LHCN-M2 (cell line): Measurements from ENCODE around the gene WDR90. TPM values are rescaled to one million over a fixed set of nuclear protein-coding genes. Genes with fewer than 3 reads are reported as not detected.

Experiments used
- total RNA-seq: library from RNA; depleted of rRNA; stranded (reverse); fragments of >200 nt; gene quantifications from 2 replicates; pipeline ENCODE4 v1.2.3, GENCODE V29; 2014; rRNA removed

Gene WDR90
- total RNA-seq, 1 experiment from 2014 or later = 23.4 TPM

Other genes starting within 250 kb of the WDR90 start
- 18.8 and 22.6 TPM in 2 replicates for gene DECR2, start 247.5 kb upstream of the WDR90 start, total RNA-seq
- gene RAB11FIP3, start 223.7 kb upstream of the WDR90 start, total RNA-seq = 44.1 and 61.6 TPM in 2 replicates
- 66.5 and 71.1 TPM in 2 replicates for gene CAPN15, start 121.7 kb upstream of the WDR90 start, total RNA-seq
- 0.06 TPM in 1 of 2 replicates, not detected in the other for gene PRR35, start 89.0 kb upstream of the WDR90 start, total RNA-seq
- 0.11 TPM in 1 of 2 replicates, not detected in the other for gene NHLRC4, start 82.4 kb upstream of the WDR90 start, total RNA-seq
- gene PIGQ, start 79.4 kb upstream of the WDR90 start, total RNA-seq = 46.7 and 51.4 TPM in 2 replicates
- 11.9 and 13.3 TPM in 2 replicates for gene RAB40C, start 59.3 kb upstream of the WDR90 start, total RNA-seq
- gene WFIKKN1, start 18.4 kb upstream of the WDR90 start, total RNA-seq = 0.06 TPM in 1 of 2 replicates, not detected in the other
- 132 and 145 TPM in 2 replicates for gene METTL26, start 13.1 kb upstream of the WDR90 start, total RNA-seq
- 19.7 and 20.2 TPM in 2 replicates for gene MCRIP2, start 7.5 kb upstream of the WDR90 start, total RNA-seq
- gene RHOT2, start 18.8 kb downstream of the WDR90 start, total RNA-seq = 79.4 and 87.4 TPM in 2 replicates
- gene RHBDL1, start 26.3 kb downstream of the WDR90 start, total RNA-seq = 0.58 and 0.80 TPM in 2 replicates
- gene STUB1, start 31.0 kb downstream of the WDR90 start, total RNA-seq = 287 and 383 TPM in 2 replicates
- gene JMJD8, start 35.0 kb downstream of the WDR90 start, total RNA-seq = 68.1 and 71.2 TPM in 2 replicates
- gene WDR24, start 41.0 kb downstream of the WDR90 start, total RNA-seq = 7.1 and 9.1 TPM in 2 replicates
- gene FBXL16, start 56.4 kb downstream of the WDR90 start, total RNA-seq = 0.13 TPM in 1 of 2 replicates, not detected in the other
- 94.9 and 127 TPM in 2 replicates for gene METRN, start 65.8 kb downstream of the WDR90 start, total RNA-seq
- gene ANTKMT, start 71.8 kb downstream of the WDR90 start, total RNA-seq = 36.7 and 55.9 TPM in 2 replicates
- 5.1 and 7.0 TPM in 2 replicates for gene CCDC78, start 77.1 kb downstream of the WDR90 start, total RNA-seq
- 10.7 and 19.2 TPM in 2 replicates for gene HAGHL, start 77.7 kb downstream of the WDR90 start, total RNA-seq
- gene CIAO3, start 91.6 kb downstream of the WDR90 start, total RNA-seq = 29.0 and 31.9 TPM in 2 replicates
- not detected in 2 replicates for gene MSLN, start 111.4 kb downstream of the WDR90 start, total RNA-seq
- gene RPUSD1, start 139.0 kb downstream of the WDR90 start, total RNA-seq = 46.0 and 56.6 TPM in 2 replicates
- gene CHTF18, start 139.3 kb downstream of the WDR90 start, total RNA-seq = 39.2 and 51.2 TPM in 2 replicates
- gene GNG13, start 151.4 kb downstream of the WDR90 start, total RNA-seq = not detected in 2 replicates